ENCODE results near the gene RCOR1. TPM values are rescaled to one million over a fixed set of nuclear protein-coding genes. Genes with fewer than 3 reads are reported as not detected.

Gene RCOR1
- total RNA-seq, 2 experiments from 2014 or later, result 16.1 to 16.2 TPM

- Mint-ChIP-seq H3K4me1 (ENCODE audit: low read depth) (peaks cover 7% of the 10 kb centered on the region), H3K27ac (no peak overlapping the region), H3K27me3 (no peaks in the 10 kb centered on the region), H3K4me3 (no peak overlapping the region), H3K9me3 (no peaks in the 10 kb centered on the region), H3K36me3 (ENCODE audit: low read depth) (peaks cover 1% of the 10 kb centered on the region)
- intact Hi-C loops (cut with micrococcal nuclease), result no loop called here
- TF ChIP-seq CTCF (IDR thresholded peaks at IDR 0.05), result no peak
- ChIA-PET POLR2A (interaction anchor here (0.8 kb wide), 2 partner anchors 9 to 154 kb away, joined by 3 read pairs; no protein-coding TSS in a partner anchor), CTCF (interaction anchor here (0.9 to 1.9 kb wide), 3 partner anchors 8 to 92 kb away, joined by 3 to 13 read pairs (median 7); no protein-coding TSS in a partner anchor)
- ATAC-seq, result no peak
- no peak for DNase-seq
These were observed 93.8 kb downstream of the RCOR1 start for GRCh38 chr14:102686196-102686801.

- ChIA-PET CTCF (interaction anchor here (2.1 kb wide), 1 partner anchor 44 kb away, joined by 5 read pairs; no protein-coding TSS in a partner anchor), POLR2A (no interaction called here)
- H3K27ac Mint-ChIP-seq, result no peak overlapping the region
- TF ChIP-seq CTCF (IDR thresholded peaks at IDR 0.05), result no peak
- ATAC-seq (no peak), DNase-seq (no peak)
- intact Hi-C loops (cut with micrococcal nuclease), result no loop called here
- no peak overlapping the region for H3K4me3 Mint-ChIP-seq
- no peaks in the 10 kb centered on the region for H3K27me3 Mint-ChIP-seq
- H3K4me1 Mint-ChIP-seq (ENCODE audit: low read depth), result peaks cover 7% of the 10 kb centered on the region
- no peaks in the 10 kb centered on the region for H3K36me3 Mint-ChIP-seq (ENCODE audit: low read depth)
- no peaks in the 10 kb centered on the region for H3K9me3 Mint-ChIP-seq
These were observed 95.8 kb downstream of the RCOR1 start for GRCh38 chr14:102688290-102688689.

GRCh38 chr14:102690509-102691286, 98.2 kb downstream of the RCOR1 start:
- no peak for ATAC-seq
- Mint-ChIP-seq H3K4me3 (no peak overlapping the region), H3K4me1 (ENCODE audit: low read depth) (peaks cover 10% of the 10 kb centered on the region), H3K9me3 (no peaks in the 10 kb centered on the region), H3K27ac (no peak overlapping the region), H3K27me3 (no peaks in the 10 kb centered on the region), H3K36me3 (ENCODE audit: low read depth) (no peaks in the 10 kb centered on the region)
- CTCF ChIA-PET, result interaction anchor here (1.0 to 2.1 kb wide), 2 partner anchors 41 to 414 kb away, joined by 3 to 5 read pairs (median 4); no protein-coding TSS in a partner anchor
- TF ChIP-seq CTCF (IDR thresholded peaks at IDR 0.05), result no peak
- POLR2A ChIA-PET, result no interaction called here
- no peak for DNase-seq
- intact Hi-C loops (cut with micrococcal nuclease), result loop anchor here (5.0 to 10.0 kb wide), 2 partner anchors 227 to 404 kb away; partner anchors contain the start of gene EXOC3L4

- TF ChIP-seq CTCF (IDR thresholded peaks at IDR 0.05), result no peak
- H3K27ac Mint-ChIP-seq, result no peak overlapping the region
- CTCF ChIA-PET, result interaction anchor here (1.0 kb wide), 1 partner anchor 413 kb away, joined by 3 read pairs; no protein-coding TSS in a partner anchor
These were observed 99.3 kb downstream of the RCOR1 start for GRCh38 chr14:102691763-102692162.

More at GRCh38 chr14:102691763-102692162, 99.3 kb downstream of the RCOR1 start:
- Mint-ChIP-seq H3K36me3 (ENCODE audit: low read depth) (no peaks in the 10 kb centered on the region), H3K4me1 (ENCODE audit: low read depth) (peaks cover 18% of the 10 kb centered on the region), H3K9me3 (no peaks in the 10 kb centered on the region), H3K27me3 (no peaks in the 10 kb centered on the region), H3K4me3 (no peak overlapping the region)
- DNase-seq (no peak), ATAC-seq (no peak)
- POLR2A ChIA-PET, result no interaction called here
- intact Hi-C loops (cut with micrococcal nuclease), result loop anchor here (5.0 to 10.0 kb wide), 2 partner anchors 226 to 403 kb away; partner anchors contain the start of gene EXOC3L4
